Activated CD4-positive, CD25-positive, alpha-beta regulatory T cell treated with anti-CD3 and anti-CD28 coated beads, Interleukin-2, amount 50 U/mL, for 72 hours (primary cell): Measurements from ENCODE around the gene KDSR.

Experiments used
- DNase-seq: peaks from one replicate; pipeline ENCODE4 v3.0.0; 2021

The KDSR gene, protein sequence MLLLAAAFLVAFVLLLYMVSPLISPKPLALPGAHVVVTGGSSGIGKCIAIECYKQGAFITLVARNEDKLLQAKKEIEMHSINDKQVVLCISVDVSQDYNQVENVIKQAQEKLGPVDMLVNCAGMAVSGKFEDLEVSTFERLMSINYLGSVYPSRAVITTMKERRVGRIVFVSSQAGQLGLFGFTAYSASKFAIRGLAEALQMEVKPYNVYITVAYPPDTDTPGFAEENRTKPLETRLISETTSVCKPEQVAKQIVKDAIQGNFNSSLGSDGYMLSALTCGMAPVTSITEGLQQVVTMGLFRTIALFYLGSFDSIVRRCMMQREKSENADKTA

DNA sequence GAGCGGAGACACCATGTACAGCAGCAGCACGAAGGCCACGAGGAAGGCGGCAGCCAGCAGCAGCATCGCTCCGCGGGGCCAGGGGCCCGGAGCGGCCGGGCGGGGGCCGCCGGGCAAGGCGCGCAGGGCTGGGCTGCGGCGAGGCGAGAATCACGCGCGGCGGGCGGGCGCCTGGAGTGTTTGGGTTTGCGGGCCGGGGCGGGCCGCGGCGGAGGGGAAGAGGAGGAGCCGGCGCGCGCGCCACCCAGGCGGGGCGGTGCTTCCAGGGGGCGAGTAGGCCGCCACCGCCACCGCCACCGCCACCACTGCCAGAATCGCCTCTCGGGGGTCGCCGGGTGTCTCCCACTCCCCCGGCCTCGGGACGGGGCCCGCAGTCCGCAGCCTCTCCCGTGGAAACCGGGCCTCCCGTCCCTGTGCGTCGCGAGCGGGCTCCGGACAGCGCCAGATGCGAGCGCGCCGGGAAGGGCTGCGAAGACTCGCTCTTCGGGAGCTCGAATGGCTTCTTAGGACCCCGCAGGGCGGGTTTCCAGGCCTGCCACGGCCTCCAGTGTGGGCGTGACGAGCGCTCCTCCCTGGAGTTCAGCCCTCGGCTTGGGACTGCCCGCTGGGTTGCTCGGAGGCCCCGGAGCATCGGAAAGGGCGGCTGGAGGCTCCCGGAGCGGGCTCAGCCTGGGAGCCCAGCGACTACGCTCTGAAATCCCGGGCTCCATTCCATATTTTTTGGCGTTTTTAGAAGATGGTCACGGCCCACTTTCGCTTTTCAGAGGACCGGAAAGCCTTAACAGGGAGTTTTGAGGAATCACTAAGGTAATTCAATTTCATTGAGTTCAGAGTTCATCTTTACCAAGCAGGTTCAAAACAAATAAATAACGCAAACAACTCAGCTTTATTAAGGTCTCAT lies at the start of gene KDSR:
KDSR (minus strand) TSS at position 154 of the 901 bp plus-strand sequence; CDS start at position 66, 88 bp downstream.
- DNase-seq, result peak; percentile 89

DNA sequence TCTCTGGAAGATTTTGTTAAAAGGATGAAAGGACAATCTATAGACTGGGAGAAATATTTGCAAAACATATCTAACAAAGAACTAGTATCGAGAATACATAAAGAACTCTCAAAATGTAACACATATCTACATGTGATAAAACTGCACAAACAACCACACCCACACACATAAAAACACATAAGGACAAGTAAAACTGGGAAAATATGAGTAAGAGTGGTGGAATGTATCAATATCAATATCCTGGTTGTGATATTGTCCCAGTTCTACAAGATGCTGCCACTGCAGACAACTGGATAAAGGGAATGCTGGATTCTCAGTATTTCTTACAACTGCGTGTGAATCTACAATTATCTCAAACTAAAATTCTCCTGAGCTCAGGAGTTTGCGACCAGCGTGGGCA lies 45.9 kb upstream of the KDSR start:
- no peak for DNase-seq

DNA sequence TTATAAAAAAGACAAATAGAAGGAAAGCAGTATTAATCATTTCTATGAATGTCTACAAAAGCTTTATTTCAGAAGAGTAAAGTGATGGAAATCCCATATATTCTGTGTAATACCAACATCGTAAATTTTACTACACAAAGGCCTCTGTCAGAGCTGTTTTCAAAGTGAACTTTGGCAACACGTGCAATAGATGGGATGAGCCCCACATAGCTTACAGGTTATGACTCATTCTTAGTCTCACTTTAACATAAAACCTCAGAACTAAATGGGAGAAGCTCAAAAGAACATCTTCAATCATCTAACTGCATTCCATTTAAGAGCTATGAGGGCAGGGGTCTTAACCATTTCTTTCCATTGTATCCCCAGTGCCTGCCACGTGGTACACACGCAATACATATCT lies 43.8 kb upstream of the KDSR start:
- DNase-seq, result no peak

DNA sequence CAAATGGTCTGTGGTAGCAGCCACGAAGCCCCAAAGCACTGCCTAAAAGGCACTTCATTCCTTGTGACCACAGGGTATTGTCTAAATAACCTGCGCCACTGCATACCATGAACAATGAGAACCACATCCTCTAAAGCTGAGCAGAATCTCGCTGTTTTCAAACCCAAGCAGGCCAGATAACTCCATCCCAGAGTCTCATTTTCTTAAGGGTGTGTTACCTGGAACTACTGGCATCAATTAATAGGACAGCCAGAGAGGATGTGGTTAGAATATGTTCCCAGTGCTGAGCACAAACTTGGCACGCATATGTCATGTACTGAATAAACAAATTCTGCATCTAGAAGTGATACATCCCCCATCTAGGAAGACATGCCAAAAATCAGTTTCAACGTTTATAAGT lies 42.3 kb upstream of the KDSR start:
- DNase-seq, result no peak

DNA sequence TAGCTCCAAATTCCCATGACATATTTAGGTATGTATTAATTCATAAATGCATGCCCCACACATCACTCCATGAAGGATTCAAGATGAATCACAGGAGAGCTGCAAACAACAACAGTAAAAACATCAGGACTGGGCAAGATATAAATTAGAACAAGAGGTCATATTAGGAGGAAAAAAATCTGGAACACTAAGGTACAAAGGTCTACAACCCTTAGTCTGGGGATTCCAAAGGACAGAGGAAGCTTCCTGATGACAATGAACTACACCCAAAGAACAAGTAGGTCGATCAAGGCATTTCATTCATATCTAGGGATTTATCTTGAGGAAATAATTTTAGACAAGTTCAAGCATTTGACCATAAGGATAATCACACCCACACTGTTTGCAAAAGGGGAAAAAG lies 40.7 kb upstream of the KDSR start:
- DNase-seq, result no peak

DNA sequence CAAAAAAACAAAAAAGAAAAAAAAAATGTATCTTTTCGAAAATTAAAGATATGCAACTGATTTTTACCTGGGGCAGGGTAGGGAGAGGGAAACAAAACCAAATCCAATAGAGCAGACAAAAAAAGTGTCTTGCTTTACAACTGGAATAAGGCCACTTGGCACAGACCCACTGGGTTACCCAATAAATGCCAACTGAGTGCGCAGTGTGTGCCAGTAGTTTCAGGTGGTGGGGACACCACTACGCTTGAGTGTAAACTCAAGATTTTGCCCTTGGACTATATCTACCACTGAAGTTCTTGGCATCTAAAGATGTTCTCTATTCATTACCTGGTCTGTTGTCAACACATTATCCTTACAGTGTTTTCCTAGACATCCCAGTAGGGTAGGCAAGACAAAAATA lies 39.0 kb upstream of the KDSR start:
- DNase-seq, result no peak

DNA sequence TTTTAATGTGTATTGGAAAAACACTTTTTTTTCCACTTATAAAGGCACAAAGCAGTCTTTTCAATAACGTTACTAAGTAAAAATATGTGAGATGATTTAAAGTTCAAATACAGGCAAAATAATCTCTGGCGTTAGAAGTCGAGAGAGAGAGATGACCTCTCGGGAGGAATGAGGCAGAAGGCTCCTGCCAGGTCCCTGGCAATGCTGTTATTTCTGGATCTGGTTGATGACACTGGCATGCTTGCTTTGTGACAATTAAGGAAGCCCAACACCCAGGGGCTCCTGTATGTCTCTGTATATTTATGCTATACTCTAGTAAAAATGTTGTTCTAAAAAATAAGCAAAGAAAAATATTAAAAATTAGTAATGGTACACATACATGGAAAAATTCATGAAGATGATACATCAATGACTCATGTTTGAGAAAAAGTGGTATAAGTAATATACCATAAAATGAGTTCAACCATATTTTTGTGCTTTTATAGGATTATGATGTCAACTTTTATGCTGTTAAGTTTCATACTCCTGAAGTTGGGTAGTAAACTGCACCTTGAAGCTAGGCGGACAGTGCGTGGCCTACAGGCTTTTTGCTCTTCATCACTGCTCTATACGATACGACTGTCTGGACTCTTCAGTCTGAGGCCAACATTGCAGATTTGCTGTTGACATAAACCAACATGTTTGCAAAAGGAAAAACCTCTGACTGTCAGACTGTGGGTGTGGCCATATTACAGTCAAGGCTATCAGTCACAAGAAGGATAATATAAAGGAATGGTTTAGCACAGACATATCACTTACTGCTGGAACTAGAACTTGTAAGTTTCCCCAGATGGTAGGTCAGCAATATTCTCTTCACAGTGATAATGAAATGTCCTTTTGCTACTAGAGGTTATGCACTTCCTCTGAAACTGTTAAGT lies 35.5 kb upstream of the KDSR start:
- DNase-seq, result no peak

DNA sequence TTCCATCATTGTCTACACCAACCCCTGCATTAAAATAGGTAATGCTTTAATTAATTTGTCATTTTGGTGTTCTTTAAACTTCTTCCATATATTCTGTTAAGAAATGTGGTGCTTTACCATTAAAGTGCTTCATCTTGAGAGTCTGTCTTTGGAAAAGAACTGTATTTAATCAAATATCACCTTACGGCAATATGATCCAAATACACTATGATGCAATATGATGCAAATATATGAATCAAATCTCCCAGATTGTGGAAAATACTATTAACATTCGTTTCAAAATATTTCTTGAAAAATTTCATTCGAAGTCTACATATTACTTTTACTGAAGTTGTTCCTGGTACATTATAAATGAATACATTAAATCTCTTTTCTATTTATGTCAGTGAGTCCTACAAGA lies 32.3 kb upstream of the KDSR start:
- no peak for DNase-seq

DNA sequence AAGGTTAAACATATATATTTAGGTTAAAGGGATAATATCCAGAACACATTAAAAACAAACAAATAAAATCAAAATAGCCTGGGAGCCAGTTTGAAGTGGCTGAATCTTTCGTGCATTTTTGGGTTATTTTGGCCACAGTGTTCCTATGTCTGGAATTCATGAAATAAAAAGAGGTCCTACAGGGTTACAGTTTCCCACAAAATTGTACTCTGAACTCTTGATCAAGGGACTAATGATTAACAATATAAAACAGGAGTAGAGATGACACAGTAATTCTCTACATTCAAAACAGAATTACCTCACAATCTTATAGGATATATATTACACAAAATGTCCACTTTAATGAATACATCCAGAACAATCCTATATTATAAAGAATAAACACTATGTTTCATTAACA lies 30.3 kb upstream of the KDSR start:
- DNase-seq, result no peak

DNA sequence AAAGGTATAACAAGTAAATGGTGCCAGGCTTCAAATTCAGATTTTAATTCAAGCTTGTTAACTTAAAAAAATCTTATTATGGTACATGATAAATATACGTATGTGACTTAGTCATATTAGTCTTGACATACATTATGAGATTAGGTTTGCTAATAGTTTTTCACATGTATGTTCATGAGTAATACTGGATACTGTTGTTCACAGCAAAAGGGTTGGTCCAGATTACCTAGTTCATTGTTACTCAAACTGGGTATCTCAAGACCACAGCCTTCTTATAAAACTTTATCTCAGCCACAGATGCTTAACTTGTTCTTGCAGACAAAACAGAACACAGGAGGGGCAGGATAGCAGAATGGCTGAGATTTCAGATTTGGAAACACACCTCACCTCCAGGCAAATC lies 28.5 kb upstream of the KDSR start:
- no peak for DNase-seq

DNA sequence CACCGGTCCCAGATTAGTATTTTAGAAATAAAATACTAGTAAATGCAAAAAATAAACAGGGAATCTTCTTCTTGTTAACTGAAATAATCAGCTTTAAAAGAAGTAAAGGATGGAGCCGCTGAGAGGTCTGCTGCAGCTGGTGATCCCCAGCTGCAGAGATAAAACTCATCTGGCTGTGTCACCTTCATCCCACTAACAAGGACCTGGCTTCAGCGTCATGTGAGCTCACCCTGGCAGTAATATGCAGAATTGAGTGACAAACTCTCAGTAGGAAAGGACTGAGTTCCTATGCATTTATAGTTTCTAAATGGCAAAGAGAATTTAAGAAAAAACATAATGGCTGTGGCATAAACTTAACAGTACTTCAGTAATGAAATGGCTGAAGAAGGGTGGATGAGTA lies 27.9 kb upstream of the KDSR start:
- DNase-seq, result no peak

DNA sequence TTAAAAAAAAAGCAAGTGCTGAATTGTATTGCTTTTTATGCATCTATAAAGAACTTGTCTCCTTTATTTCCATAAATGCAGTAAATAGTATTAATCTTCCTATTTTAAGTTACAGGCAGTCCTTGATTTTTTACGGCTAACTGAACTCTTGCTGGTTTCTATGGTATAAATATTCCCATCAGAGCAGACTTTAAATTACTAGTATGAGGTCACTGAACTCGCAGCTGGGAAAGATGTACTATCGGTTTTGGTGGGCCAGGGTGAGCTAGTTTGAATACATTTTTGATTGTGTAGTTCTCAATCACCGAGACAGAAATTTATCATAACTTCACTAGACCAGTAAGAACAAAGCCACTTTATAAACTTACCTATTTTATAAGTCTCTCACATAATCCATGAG lies 20.9 kb upstream of the KDSR start:
- no peak for DNase-seq

DNA sequence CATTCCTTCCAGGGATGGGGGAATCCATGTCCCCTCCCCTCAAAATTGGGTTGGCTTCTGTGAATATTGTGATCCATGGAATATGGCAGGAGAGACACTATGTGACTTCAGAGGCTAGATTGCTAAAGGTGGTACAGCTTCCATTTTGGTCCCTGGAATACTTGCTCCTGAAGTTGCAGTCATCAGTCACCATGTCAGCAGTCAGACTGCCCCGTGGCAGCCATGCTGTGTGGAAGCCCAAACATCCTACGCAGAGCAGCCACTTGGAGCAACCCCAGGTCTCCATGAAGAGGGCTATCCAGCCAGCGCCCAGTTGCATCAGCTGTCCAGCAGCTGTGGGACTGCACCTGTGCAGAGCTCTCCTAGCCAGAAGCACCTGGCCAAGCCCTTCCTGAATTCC lies 15.8 kb upstream of the KDSR start:
- DNase-seq, result no peak

DNA sequence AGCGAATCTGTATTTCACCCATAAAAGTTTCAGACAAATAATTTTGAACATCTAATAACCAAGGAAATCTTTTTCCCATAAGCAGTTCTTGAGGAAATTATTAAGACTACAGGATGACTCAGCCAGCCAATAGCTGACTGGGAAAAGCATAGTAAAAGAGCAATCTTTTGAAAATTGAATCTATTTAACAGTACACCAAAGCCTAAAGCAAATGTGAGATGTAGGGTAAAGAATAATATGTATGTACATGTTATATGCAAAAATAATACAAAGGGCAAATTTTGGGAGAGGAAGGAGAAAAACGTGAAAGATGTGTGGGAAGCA lies 12.6 kb upstream of the KDSR start:
- no peak for DNase-seq

DNA sequence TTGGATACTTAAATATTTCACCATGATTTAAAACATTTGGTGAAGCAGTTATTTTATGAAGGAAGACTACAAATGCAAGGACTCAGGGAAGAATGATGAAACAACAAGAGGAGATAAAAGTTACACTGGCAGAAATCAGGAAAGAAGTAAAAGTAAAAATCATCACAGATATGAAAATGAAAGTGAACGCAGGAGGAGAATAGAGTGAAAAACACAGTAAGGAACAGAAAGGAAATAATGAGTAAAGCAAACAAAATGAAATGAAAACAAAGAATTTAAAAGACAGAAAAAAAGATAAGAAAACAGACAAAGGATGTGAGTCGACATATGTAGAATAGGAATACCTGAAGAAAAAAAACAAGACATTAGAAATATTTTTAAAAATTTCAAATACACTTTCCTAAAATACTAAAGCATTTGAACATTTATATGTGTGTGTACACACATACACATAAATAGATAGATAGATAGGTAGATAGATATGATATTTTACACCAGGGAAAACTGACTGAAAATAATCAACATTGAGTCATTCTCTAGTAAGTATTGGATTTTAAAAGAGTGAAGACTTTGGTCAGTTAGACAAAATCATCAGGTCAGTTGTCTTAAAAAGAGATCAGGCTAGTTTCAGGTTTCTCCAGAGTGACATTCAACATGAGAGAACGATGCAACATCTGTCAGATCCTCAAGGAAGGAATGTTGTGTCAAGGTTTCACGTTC lies 12.1 kb upstream of the KDSR start:
- DNase-seq, result no peak

DNA sequence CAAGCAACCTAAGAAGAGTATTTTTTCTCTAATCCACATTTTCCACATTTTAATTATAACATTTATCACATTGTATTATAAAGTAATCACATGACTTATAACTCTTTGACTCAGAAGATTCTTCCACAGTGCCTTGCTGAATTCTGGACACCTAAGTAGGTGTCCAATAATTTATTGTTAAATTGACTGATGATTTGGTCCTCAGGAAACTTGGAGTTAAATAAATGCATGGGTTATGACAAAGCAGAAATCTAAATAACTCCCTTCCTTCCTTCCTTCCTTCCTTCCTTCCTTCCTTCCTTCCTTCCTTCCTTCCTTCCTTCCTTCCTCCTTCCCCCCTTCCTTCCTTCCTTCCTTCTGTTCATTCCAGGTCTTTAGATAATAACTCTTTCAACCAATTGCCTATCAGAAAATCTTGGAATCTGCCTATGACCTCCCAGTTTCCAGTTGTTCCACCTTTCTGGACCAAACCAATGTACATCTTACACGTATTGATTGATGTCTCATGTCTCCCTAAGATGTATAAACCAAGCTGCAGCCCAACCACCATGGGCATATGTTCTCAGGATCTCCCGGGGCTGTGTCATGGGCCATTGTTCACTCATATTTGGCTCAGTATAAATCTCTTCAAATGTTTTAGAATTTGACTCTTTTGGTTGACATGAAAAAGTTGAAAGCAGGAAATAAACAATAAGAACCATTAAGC lies 10.4 kb upstream of the KDSR start:
- DNase-seq, result no peak

DNA sequence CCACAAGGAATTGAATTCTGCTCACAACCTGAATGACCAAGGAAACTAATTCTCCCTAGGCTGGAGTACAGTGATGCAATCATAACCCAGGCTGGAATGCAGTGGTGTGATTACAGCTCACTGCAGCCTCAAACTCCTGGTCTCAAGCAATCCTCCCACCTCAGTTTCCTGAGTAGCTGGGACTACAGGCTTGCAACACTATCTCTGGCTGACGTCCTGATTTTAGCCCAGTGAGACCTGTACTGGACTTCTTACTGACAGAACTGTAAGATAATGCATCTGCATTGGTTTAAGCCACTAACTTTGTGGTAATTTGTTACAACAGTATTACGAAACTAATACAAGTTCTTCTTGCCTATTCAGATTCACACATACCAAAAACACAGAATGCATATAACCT lies 9.5 kb upstream of the KDSR start:
- DNase-seq, result no peak

DNA sequence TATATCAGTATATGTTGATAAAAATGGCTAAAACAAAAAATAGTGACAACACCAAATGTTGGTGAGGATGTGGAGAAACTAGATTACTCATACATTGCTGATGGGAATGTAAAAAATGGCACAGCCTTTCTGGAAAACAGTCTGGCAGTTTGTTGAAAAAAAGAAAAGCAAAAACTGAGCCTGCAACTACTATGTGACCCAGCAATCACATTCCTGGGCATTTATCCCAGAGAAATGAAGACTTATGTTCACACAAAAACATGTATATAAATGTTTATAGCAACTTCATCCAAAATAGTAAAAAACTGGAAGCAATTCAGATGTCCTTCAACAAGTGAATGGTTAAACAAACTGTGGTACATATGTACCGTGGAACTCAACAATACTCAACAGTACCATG lies 7.5 kb upstream of the KDSR start:
- no peak for DNase-seq

DNA sequence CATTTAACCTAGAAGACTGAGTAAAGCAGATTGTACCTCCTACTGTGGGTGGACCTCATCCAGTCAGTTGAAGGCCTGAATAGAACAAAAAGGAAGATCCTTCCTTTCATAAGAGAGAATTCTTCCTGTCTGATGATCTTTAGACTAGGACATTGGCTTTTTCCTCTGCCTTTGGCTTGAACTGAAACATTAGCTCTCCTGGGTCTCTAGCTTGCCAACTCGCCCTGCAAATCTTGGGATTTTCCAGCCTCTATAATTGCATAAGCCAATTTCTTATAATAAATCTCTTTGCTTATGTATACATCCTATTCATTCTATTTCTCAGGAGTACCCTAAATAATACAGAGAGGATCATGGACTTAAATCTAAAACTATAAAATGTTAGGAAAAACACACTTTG lies 6.2 kb upstream of the KDSR start:
- no peak for DNase-seq

DNA sequence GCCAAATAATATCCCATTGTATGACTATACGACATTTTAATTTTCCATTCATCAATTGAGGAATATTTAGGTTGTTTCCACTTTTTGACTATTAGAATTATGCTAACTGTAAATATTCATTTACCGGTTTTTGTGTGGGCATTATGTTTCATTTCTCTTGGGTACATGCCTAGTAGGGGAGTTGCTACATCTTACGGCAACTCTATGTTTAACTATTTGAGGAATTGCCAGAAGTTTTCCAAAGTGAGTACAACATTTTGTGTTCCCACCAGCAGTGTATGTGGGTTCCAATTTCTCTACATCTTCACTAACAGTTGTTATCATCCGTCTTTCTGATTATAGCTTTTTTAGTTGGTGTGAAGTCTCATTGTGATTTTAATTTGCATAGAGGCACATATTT lies 1.6 kb upstream of the KDSR start:
- no peak for DNase-seq

DNA sequence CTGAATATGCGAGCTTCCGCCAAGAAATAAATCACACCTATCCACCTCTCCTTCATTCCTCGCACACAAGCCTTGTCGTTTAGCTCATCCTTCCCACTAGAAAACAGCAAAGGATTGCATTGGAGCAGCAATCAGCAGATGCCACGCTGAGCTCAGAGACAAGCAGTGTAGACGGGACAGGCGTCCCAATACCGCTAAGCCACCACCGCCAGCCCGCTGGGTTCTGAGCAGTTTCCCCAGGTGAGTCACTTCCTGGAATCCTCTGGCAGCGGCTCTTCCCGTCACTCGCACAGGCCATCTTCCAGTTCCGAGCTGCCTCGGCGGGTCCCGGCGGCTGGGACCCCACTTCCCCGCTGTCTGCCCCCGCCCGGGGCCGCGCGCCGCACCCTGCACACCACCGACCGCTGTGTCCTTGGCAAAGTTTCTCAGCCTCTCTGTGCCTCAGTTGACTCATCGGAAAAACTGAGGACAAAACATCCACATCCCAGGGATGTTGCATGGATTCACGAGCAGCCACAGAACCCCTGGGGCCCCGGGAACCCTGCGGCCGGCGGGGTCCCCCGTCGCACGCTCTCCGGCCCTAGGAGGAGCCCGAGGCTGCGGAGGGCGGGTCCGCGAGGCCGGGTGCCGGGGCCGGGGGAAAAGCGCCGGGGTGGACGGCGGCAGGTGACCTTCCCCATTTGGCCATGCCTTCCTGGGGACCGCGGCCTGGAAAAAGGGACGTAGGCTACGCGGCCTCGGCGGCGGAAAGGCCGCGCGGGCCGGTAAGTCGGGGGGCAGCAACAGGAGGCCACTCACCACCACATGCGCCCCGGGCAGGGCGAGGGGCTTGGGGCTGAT lies 573 bp downstream of the KDSR start:
- peak; percentile 65 for DNase-seq
